GM06990 (cell line): Measurements from ENCODE around the gene LIN52.

Source experiments
- DNase-seq: peaks from one replicate; pipeline ENCODE4 v3.0.0-alpha.2; 2011; ENCODE audit not compliant: insufficient read length; ENCODE audit errors: extremely low read depth
- H3K27me3 ChIP-seq: replicated peaks from 2 replicates; pipeline ENCODE4 v1.6.0; 2011; ENCODE audit warnings: low read length; ENCODE audit not compliant: control insufficient read depth, insufficient read depth
- H3K36me3 ChIP-seq: 2 replicates; pipeline ENCODE4 v1.5.1; 2011; ENCODE audit warnings: low read length; ENCODE audit not compliant: control insufficient read depth, insufficient read depth
- H3K4me3 ChIP-seq: replicated peaks from 2 replicates; pipeline ENCODE4 v1.5.1; 2011; ENCODE audit warnings: low read depth, mild to moderate bottlenecking, control low read depth, low read length
- TF ChIP-seq, protein P1 (sequence below): IDR thresholded peaks from 2 replicates; pipeline ENCODE4 v1.5.1; 2011; ENCODE audit warnings: low read length, control low read depth, mild to moderate bottlenecking, inconsistent platforms; ENCODE audit not compliant: insufficient read depth, poor library complexity, severe bottlenecking

LIN52 gene

DNA sequence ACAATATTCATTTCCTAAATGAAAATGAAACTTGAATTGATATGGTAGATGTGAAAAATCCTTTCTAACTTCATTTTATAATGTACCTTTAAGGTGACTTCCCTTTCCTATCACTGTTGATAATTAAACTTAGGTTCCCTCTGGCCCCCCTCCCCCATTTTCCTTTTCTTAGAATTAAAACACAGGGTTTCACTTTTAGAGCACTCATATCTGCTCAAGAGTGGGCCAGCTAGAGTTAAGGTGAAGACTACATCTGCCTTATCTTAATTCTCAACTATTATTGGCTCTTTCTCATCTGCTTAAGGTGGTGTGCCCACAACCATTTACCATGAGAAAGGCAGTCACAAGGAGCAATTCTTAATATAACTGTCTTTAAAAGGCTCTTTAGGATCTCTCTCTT is 49.7 kb downstream of the LIN52 start:
- no peak for DNase-seq
- H3K4me3 ChIP-seq: no peak overlapping the region

DNA sequence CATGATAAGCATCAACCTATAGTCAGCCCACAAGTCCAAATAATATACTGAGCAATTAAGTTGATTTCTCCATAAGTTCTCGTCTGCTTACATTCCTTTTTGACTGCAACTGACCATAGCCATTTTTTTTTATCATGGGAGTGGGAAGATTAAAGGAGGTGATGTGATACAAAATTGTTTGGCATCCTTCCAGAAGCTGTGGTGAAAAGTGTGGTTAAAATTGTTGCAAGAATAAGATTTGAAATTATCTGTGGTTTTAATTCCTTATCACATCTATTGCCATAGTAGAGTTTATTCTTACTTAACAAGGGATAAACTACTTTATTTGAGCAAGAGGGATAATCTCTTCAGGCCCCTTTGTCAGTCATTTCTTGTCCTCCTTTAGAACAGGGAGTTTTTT is 50.7 kb downstream of the LIN52 start:
- H3K4me3 ChIP-seq: no peak overlapping the region
- no peak for DNase-seq
- no peaks in the 10 kb centered on the region for H3K36me3 ChIP-seq
- no peaks in the 10 kb centered on the region for H3K27me3 ChIP-seq
- TF ChIP-seq, protein P1, sequence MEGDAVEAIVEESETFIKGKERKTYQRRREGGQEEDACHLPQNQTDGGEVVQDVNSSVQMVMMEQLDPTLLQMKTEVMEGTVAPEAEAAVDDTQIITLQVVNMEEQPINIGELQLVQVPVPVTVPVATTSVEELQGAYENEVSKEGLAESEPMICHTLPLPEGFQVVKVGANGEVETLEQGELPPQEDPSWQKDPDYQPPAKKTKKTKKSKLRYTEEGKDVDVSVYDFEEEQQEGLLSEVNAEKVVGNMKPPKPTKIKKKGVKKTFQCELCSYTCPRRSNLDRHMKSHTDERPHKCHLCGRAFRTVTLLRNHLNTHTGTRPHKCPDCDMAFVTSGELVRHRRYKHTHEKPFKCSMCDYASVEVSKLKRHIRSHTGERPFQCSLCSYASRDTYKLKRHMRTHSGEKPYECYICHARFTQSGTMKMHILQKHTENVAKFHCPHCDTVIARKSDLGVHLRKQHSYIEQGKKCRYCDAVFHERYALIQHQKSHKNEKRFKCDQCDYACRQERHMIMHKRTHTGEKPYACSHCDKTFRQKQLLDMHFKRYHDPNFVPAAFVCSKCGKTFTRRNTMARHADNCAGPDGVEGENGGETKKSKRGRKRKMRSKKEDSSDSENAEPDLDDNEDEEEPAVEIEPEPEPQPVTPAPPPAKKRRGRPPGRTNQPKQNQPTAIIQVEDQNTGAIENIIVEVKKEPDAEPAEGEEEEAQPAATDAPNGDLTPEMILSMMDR: no peak

More for the DNA sequence above, 49.7 kb downstream of the LIN52 start:
- H3K27me3 ChIP-seq: no peaks in the 10 kb centered on the region
- no peaks in the 10 kb centered on the region for H3K36me3 ChIP-seq
- TF ChIP-seq, protein P1: no peak

DNA sequence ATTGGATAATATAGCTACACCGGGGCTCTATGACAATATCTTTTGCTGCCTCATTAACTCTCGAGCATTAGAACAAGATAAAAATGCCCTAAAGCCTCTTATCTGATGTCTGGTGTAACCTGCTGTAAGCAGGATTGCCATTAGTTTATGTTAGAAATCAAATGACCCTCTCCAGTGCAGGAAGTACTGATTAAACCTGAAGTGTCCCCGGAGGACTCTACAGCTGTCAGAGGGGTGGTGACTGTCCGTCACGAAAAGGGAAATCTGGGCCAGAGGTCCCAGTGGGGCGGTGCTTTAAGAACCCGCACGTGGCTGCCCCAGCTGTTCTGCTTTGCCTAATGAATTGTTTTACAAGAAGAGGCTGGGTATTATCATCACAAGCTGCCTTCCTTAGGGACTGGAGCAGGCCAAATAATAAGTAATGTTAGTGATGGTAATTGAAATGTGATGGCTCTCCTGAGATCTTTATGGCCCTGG is 55.7 kb downstream of the LIN52 start:
- H3K36me3 ChIP-seq: no peaks in the 10 kb centered on the region
- no peaks in the 10 kb centered on the region for H3K27me3 ChIP-seq
- TF ChIP-seq, protein P1: no peak
- no peak for DNase-seq
- no peak overlapping the region for H3K4me3 ChIP-seq

DNA sequence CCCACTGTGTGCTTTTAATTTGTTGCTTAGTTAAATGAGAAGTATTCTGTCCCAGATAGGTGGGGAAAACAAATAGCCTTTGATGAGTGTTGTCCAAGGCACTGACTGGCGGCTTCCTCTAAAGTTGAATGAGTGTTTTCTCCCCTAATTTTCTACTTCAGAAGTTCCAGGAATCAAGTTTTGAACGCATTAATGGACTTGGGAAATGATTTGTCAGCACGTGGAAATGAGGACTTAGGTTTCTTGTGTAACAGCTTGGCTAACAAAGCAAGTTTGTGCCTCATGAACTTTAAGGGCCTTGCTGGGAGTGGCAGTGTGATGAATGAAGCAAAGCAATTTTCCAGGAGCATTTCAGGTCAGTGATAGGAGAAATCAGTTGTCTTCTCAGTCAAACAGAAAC is 56.9 kb downstream of the LIN52 start:
- TF ChIP-seq, protein P1: no peak
- no peak overlapping the region for H3K4me3 ChIP-seq
- no peaks in the 10 kb centered on the region for H3K27me3 ChIP-seq
- H3K36me3 ChIP-seq: no peaks in the 10 kb centered on the region
- no peak for DNase-seq

DNA sequence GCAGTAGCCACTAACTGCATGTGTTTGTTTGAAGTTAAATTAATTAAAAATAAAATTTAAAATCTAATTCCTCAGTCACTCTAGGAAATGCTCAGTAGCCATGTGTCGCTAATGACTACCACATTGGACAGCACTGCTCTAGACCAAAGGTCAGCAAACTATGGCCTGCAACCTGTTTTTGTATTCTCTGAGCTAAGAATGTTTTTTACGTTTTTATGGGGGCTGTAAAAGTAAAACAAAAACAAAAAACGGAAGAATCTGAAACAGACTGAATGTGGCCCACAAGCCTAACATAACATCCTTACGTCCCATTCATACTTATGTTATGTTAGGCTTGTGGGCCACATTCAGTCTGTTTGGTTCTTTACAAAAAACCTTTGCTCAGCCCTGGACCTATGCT is 57.8 kb downstream of the LIN52 start:
- no peaks in the 10 kb centered on the region for H3K36me3 ChIP-seq
- no peaks in the 10 kb centered on the region for H3K27me3 ChIP-seq
- TF ChIP-seq, protein P1: no peak
- no peak for DNase-seq
- H3K4me3 ChIP-seq: no peak overlapping the region

DNA sequence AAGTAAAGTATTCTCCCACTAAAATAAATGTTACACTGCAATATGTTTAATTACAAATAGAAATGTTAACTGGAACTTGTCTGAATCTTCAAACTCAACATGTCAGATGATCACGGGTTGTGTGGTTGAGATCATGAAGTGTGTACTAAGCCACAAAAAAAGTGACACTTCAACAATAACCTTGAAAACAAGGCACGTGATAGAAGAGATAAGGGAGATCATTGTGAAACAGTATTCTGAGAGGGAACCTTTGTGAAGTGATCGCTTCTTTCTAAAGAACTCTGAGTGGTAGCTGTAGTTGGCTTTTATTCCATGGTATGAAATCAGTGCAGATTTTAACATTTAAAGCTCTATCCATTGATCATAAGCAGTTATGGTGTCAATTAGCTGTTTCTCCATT is 60.0 kb downstream of the LIN52 start:
- no peak overlapping the region for H3K4me3 ChIP-seq
- TF ChIP-seq, protein P1: no peak
- no peaks in the 10 kb centered on the region for H3K36me3 ChIP-seq
- no peaks in the 10 kb centered on the region for H3K27me3 ChIP-seq
- no peak for DNase-seq
